ENCODE data around the gene CA11. TPM values are rescaled to one million over a fixed set of nuclear protein-coding genes. Genes with fewer than 3 reads are reported as not detected.

Gene CA11
- total RNA-seq, 1 donor from 2014 or later: 7.9 TPM

DNA sequence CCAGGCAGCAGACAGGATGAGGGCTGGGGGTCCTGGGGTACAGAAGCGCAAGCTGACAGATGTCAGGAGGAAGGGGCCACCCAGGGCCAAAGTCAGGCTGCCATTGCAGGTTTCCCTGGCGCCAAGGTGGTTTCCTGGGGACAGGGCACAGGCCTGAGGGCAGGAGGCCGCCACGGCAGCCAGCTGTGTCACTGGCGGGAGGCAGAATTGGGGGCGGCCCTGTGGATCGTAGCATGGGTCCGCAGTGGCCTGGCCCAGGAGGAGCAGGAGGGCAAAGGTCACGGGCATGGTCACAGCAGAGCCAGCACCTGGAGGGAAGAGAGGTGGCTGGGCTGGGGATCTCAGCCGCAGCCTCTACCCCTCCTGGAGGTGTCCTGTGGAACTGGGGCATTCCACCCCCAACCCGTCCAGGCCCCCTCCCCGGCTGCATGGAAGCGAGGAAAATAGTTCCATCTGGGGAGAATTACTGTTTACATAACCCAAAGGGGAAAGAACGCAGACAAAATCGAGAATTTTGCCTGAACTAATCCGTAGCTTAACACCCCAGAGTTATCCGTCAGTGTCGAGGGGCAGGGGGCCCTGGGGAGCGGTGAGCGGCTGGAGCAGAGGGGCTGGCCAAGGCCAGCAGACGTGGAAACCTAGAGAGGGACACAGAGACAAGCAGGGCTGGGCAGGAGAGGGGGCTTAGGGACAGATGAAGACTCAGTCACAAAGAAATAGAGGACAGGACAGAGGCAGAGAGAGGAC lies 24.9 kb upstream of the CA11 start:
- H3K9me3 ChIP-seq: no peaks in the 10 kb centered on the region
- peaks cover 10% of the 10 kb centered on the region for H3K4me1 ChIP-seq
- H3K36me3 ChIP-seq: no peaks in the 10 kb centered on the region
- intact Hi-C loops (cut with DNase I): loop anchor here (10.0 kb wide), 1 partner anchor 64 kb away; no protein-coding TSS in a partner anchor
- H3K27ac ChIP-seq: no peak overlapping the region
- no peak for TF ChIP-seq POLR2A (IDR thresholded peaks at IDR 0.05)
- no peak overlapping the region for H3K4me3 ChIP-seq
- H3K27me3 ChIP-seq: no peaks in the 10 kb centered on the region
- no peak for DNase-seq (ENCODE audit: extremely low spot score in 2 of 2)

DNA sequence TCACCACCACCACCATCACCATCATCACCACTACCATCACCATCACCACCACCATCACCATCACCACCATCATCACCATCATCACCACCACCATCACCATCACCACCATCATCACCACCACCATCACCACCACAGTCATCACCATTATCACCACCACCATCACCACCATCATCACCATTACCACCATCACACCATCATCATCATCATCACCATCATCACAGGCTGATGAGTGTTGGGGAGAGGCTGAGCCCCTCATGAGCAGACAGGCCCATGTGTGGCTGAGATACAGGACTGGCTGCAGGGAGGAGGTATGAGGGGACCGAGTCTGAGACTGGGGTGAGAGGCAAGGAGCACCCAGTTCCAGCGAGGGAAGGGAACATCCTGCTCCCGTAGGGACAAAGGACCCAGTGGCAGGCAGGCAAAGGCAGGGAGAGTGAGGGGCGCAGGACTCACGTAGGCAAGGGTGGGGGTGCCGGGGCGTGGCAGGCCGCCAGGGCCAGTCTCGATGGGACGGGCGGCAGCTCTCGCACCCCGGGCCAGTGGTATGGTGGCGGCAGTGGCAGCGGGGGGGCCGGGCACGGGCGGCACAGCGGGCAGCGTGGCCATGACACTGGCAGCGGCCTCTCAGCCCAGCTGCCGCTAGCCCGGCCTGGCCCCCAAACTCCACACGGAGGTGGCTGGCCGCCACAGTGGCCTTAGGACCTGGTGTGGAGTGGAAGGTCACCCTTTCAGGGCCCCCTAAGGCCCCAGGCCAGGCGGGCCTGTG lies 24.1 kb upstream of the CA11 start:
- H3K27me3 ChIP-seq: no peaks in the 10 kb centered on the region
- no peaks in the 10 kb centered on the region for H3K36me3 ChIP-seq
- peaks cover 2% of the 10 kb centered on the region for H3K4me1 ChIP-seq
- no peak for DNase-seq (ENCODE audit: extremely low spot score in 2 of 2)
- no peak for TF ChIP-seq POLR2AphosphoS5 (IDR thresholded peaks at IDR 0.05; ENCODE audit: insufficient read depth in 1 of 2, low read depth in 1 of 2)
- no peak for TF ChIP-seq POLR2A (IDR thresholded peaks at IDR 0.05)
- TF ChIP-seq, protein P1, sequence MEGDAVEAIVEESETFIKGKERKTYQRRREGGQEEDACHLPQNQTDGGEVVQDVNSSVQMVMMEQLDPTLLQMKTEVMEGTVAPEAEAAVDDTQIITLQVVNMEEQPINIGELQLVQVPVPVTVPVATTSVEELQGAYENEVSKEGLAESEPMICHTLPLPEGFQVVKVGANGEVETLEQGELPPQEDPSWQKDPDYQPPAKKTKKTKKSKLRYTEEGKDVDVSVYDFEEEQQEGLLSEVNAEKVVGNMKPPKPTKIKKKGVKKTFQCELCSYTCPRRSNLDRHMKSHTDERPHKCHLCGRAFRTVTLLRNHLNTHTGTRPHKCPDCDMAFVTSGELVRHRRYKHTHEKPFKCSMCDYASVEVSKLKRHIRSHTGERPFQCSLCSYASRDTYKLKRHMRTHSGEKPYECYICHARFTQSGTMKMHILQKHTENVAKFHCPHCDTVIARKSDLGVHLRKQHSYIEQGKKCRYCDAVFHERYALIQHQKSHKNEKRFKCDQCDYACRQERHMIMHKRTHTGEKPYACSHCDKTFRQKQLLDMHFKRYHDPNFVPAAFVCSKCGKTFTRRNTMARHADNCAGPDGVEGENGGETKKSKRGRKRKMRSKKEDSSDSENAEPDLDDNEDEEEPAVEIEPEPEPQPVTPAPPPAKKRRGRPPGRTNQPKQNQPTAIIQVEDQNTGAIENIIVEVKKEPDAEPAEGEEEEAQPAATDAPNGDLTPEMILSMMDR (IDR thresholded peaks at IDR 0.05): no peak
- intact Hi-C loops (cut with DNase I): loop anchor here (10.0 kb wide), 1 partner anchor 65 kb away; no protein-coding TSS in a partner anchor
- no peak overlapping the region for H3K4me3 ChIP-seq
- H3K27ac ChIP-seq: no peak overlapping the region
- no peaks in the 10 kb centered on the region for H3K9me3 ChIP-seq

DNA sequence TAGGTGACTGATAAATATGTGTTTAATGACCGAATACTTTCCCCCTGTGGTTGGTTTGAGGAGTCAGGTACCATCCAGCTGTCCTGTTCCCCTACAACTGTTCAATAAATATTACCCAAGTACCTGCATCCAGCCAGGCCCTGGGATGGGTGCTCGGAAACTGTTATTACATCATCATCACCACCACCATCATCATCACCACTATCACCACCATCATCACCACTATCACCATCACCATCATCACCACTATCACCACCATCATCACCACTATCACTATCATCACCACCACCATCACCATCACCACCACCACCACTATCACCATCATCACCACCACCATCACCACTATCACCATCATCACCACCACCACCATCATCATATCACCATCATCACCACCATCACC lies 22.8 kb upstream of the CA11 start:
- Histone ChIP-seq H3K36me3 (no peaks in the 10 kb centered on the region), H3K4me1 (no peaks in the 10 kb centered on the region), H3K27ac (no peak overlapping the region), H3K4me3 (no peak overlapping the region), H3K9me3 (no peaks in the 10 kb centered on the region), H3K27me3 (no peaks in the 10 kb centered on the region)
- TF ChIP-seq POLR2AphosphoS5 (IDR thresholded peaks at IDR 0.05; ENCODE audit: insufficient read depth in 1 of 2, low read depth in 1 of 2): no peak
- no peak for TF ChIP-seq POLR2A (IDR thresholded peaks at IDR 0.05)
- TF ChIP-seq, protein P1 (IDR thresholded peaks at IDR 0.05): no peak
- DNase-seq (ENCODE audit: extremely low spot score in 2 of 2): no peak
- intact Hi-C loops (cut with DNase I): no loop called here

DNA sequence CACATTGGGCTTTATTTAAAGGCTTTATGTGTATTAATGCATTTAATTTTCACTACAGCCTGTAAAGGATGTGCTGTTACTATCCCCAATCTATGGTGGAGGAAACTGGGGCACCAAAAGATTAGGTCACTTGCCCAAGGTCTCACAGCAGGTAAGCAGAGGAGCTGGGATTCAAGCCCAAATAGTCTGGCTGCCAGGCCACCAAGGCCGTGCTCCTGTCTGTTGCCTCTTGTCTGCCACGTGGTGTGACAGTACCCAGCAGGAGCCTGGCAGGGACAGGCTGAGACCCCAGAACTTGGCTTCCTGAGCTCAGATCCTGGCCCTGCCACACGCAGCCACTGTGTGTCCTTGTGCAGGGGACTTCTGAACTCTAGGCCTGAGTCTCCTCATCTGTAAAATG lies 22.3 kb upstream of the CA11 start:
- H3K4me3 ChIP-seq: no peak overlapping the region
- no peak overlapping the region for H3K27ac ChIP-seq
- H3K36me3 ChIP-seq: no peaks in the 10 kb centered on the region
- DNase-seq (ENCODE audit: extremely low spot score in 2 of 2): no peak
- H3K9me3 ChIP-seq: no peaks in the 10 kb centered on the region
- no peak for TF ChIP-seq POLR2A (IDR thresholded peaks at IDR 0.05)
- no peak for TF ChIP-seq POLR2AphosphoS5 (IDR thresholded peaks at IDR 0.05; ENCODE audit: insufficient read depth in 1 of 2, low read depth in 1 of 2)
- TF ChIP-seq, protein P1 (IDR thresholded peaks at IDR 0.05): no peak
- no peaks in the 10 kb centered on the region for H3K4me1 ChIP-seq
- intact Hi-C loops (cut with DNase I): no loop called here
- H3K27me3 ChIP-seq: no peaks in the 10 kb centered on the region

DNA sequence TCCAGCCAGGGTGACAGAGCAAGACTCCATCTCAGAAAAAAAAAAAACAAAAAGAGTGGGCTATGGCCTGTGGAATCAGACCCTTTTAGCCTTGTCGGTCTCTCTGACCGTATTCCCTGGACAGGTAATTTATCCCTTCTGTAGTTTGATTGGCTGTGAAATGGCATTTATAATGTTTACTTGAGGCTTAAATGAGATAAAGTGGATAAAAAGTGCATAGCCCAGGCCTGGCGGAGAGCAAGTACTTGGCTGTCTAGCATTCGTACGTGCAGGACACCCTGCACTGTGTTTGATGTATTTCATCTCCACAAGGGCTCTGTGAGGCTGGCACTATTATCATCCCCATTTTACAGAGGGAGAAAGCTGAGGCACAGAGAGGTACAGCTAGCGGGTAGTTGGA lies 19.8 kb upstream of the CA11 start:
- Histone ChIP-seq H3K27ac (no peak overlapping the region), H3K4me3 (no peak overlapping the region), H3K9me3 (no peaks in the 10 kb centered on the region), H3K27me3 (no peaks in the 10 kb centered on the region), H3K4me1 (no peaks in the 10 kb centered on the region), H3K36me3 (no peaks in the 10 kb centered on the region)
- DNase-seq (ENCODE audit: extremely low spot score in 2 of 2): no peak
- TF ChIP-seq POLR2AphosphoS5 (IDR thresholded peaks at IDR 0.05; ENCODE audit: insufficient read depth in 1 of 2, low read depth in 1 of 2) (no peak), POLR2A (IDR thresholded peaks at IDR 0.05) (no peak)
- TF ChIP-seq, protein P1 (IDR thresholded peaks at IDR 0.05): no peak
- intact Hi-C loops (cut with DNase I): no loop called here

All from vagina (tissue), 2 donors.